Stimulated activated CD4-positive, alpha-beta T cell treated with anti-CD3 and anti-CD28 coated beads, Interleukin-15, amount 100 ng/mL, for 24 hours (primary cell): ENCODE measurements around the gene POMP.

Experiments
- DNase-seq: peaks from one replicate; pipeline ENCODE4 v3.0.0-alpha.2; 2020

The POMP gene

GRCh38 chr13:28658796-28659620 lies at the start of gene POMP:
Gene POMP, plus strand, starts transcription at chr13:28659130. Its CDS starts 55 bp downstream, at chr13:28659185.
- peak; percentile 94 for DNase-seq

GRCh38 chr13:28609381-28609780 lies 49.5 kb upstream of the POMP start:
- no peak for DNase-seq

GRCh38 chr13:28609926-28610325 lies 49.0 kb upstream of the POMP start:
- DNase-seq, result no peak

GRCh38 chr13:28610996-28611395 lies 47.9 kb upstream of the POMP start:
- DNase-seq, result peak; percentile 10

- DNase-seq, result peak; percentile 12
Observed at GRCh38 chr13:28611654-28612131, 47.2 kb upstream of the POMP start.

GRCh38 chr13:28613562-28613961 lies 45.4 kb upstream of the POMP start:
- no peak for DNase-seq

GRCh38 chr13:28615916-28616446 lies 42.9 kb upstream of the POMP start:
- no peak for DNase-seq

GRCh38 chr13:28618230-28618994 lies 40.5 kb upstream of the POMP start:
- DNase-seq, result no peak

GRCh38 chr13:28620011-28620830 lies 38.7 kb upstream of the POMP start:
- DNase-seq, result no peak

GRCh38 chr13:28621449-28621848 lies 37.5 kb upstream of the POMP start:
- DNase-seq, result no peak

GRCh38 chr13:28622286-28622685 lies 36.6 kb upstream of the POMP start:
- DNase-seq, result no peak

GRCh38 chr13:28623782-28624706 lies 34.9 kb upstream of the POMP start:
- DNase-seq, result no peak

GRCh38 chr13:28624707-28625432 lies 34.1 kb upstream of the POMP start:
- no peak for DNase-seq

GRCh38 chr13:28626266-28626665 lies 32.7 kb upstream of the POMP start:
- no peak for DNase-seq

- DNase-seq, result no peak
Observed at GRCh38 chr13:28628241-28628640, 30.7 kb upstream of the POMP start.

GRCh38 chr13:28630869-28631268 lies 28.1 kb upstream of the POMP start:
- DNase-seq, result no peak

GRCh38 chr13:28631801-28632200 lies 27.1 kb upstream of the POMP start:
- no peak for DNase-seq

- no peak for DNase-seq
Observed at GRCh38 chr13:28636069-28636468, 22.9 kb upstream of the POMP start.

GRCh38 chr13:28636677-28637317 lies 22.1 kb upstream of the POMP start:
- peak; percentile 64 for DNase-seq

- no peak for DNase-seq
Observed at GRCh38 chr13:28637714-28638355, 21.1 kb upstream of the POMP start.
